ENCODE data around the gene GALNT2. TPM values are rescaled to one million over a fixed set of nuclear protein-coding genes. Genes with fewer than 3 reads are reported as not detected.

GALNT2 gene
- polyA plus RNA-seq, 1 of the 3 experiments (the other 2 are of a cell fraction), result 118 TPM

GRCh38 chr1:230137337-230137815, 70.3 kb downstream of the GALNT2 start:
- Histone ChIP-seq H3K36me3 (replicated peaks in 1 of 2; ENCODE audit: control insufficient read depth in 1 of 2, insufficient read depth in 2 of 2, low read length in 1 of 2) (no peaks in the 10 kb centered on the region), H3K27me3 (ENCODE audit: insufficient read depth) (no peaks in the 10 kb centered on the region), H3K4me2 (no peak overlapping the region), H3K79me2 (ENCODE audit: insufficient read depth) (peaks cover 92% of the 10 kb centered on the region), H3K4me1 (ENCODE audit: control insufficient read depth in 1 of 2, insufficient read depth in 2 of 2, low read depth in 1 of 2, low read length in 1 of 2) (peaks cover 34 to 40% of the 10 kb centered on the region in 2 experiments; a peak in 3 of 4 replicates), H4K20me1 (ENCODE audit: insufficient read depth) (peaks cover 50% of the 10 kb centered on the region), H3K4me3 (ENCODE audit: low read depth in 2 of 2, low read length in 1 of 2) (no peak overlapping the region), H3K9me2 (no peaks in the 10 kb centered on the region), H3F3A (replicated peaks; ENCODE audit: insufficient read depth) (no peaks in the 10 kb centered on the region), H3K27ac (ENCODE audit: low read depth in 2 of 2, low read length in 1 of 2) (no peak overlapping the region), H3K9ac (no peak overlapping the region), H2AFZ (ENCODE audit: low read depth) (no peak overlapping the region), H3K9me3 (no peaks in the 10 kb centered on the region)
- 68% methylated on average over 4 of the region's 4 CpGs for WGBS (ENCODE audit: low lambda C conversion rate)
- ChIA-PET POLR2A (no interaction called here), CTCF (interaction anchor here (1.3 kb wide), 1 partner anchor 40 kb away, joined by 3 read pairs; no protein-coding TSS in a partner anchor)
- DNase-seq, result no peak
- no peak for TF ChIP-seq IRF3 (IDR thresholded peaks at IDR 0.05; ENCODE audit: low read depth, low read length)
- TF ChIP-seq GABPA (IDR thresholded peaks at IDR 0.05; ENCODE audit: low read depth), result no peak
- TF ChIP-seq YY1 (IDR thresholded peaks at IDR 0.05; ENCODE audit: low read depth), result no peak
- TF ChIP-seq RFX5 (IDR thresholded peaks at IDR 0.05; ENCODE audit: low read length), result no peak
- no peak for TF ChIP-seq TAF1 (IDR thresholded peaks at IDR 0.05; ENCODE audit: borderline replicate concordance, low read depth, low read length)
- TF ChIP-seq, protein P1, sequence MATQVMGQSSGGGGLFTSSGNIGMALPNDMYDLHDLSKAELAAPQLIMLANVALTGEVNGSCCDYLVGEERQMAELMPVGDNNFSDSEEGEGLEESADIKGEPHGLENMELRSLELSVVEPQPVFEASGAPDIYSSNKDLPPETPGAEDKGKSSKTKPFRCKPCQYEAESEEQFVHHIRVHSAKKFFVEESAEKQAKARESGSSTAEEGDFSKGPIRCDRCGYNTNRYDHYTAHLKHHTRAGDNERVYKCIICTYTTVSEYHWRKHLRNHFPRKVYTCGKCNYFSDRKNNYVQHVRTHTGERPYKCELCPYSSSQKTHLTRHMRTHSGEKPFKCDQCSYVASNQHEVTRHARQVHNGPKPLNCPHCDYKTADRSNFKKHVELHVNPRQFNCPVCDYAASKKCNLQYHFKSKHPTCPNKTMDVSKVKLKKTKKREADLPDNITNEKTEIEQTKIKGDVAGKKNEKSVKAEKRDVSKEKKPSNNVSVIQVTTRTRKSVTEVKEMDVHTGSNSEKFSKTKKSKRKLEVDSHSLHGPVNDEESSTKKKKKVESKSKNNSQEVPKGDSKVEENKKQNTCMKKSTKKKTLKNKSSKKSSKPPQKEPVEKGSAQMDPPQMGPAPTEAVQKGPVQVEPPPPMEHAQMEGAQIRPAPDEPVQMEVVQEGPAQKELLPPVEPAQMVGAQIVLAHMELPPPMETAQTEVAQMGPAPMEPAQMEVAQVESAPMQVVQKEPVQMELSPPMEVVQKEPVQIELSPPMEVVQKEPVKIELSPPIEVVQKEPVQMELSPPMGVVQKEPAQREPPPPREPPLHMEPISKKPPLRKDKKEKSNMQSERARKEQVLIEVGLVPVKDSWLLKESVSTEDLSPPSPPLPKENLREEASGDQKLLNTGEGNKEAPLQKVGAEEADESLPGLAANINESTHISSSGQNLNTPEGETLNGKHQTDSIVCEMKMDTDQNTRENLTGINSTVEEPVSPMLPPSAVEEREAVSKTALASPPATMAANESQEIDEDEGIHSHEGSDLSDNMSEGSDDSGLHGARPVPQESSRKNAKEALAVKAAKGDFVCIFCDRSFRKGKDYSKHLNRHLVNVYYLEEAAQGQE (IDR thresholded peaks at IDR 0.05; ENCODE audit: low read depth, low read length), result no peak
- TF ChIP-seq EP300 (IDR thresholded peaks at IDR 0.05; ENCODE audit: borderline replicate concordance in 1 of 2, low read depth in 1 of 2, low read length in 1 of 2), result no peak
- TF ChIP-seq, protein P2, sequence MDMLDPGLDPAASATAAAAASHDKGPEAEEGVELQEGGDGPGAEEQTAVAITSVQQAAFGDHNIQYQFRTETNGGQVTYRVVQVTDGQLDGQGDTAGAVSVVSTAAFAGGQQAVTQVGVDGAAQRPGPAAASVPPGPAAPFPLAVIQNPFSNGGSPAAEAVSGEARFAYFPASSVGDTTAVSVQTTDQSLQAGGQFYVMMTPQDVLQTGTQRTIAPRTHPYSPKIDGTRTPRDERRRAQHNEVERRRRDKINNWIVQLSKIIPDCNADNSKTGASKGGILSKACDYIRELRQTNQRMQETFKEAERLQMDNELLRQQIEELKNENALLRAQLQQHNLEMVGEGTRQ (IDR thresholded peaks at IDR 0.05; ENCODE audit: borderline replicate concordance, low read depth, low read length), result no peak
- no peak for TF ChIP-seq NFIC (IDR thresholded peaks at IDR 0.05; ENCODE audit: borderline replicate concordance)
- no peak for TF ChIP-seq PBX3 (IDR thresholded peaks at IDR 0.05)
- no peak for TF ChIP-seq CTCF (IDR thresholded peaks at IDR 0.05)
- no peak for TF ChIP-seq POLR2AphosphoS5 (IDR thresholded peaks at IDR 0.05; ENCODE audit: low read depth, low read length)
